ENCODE data around the gene LDLRAD3. TPM values are rescaled to one million over a fixed set of nuclear protein-coding genes. Genes with fewer than 3 reads are reported as not detected.

The LDLRAD3 gene
- total RNA-seq, 3 donors from 2014 or later (not counting 1 experiment from before 2014, with no cell fraction given) = 1.0 to 1.5 (median 1.2) TPM

DNA sequence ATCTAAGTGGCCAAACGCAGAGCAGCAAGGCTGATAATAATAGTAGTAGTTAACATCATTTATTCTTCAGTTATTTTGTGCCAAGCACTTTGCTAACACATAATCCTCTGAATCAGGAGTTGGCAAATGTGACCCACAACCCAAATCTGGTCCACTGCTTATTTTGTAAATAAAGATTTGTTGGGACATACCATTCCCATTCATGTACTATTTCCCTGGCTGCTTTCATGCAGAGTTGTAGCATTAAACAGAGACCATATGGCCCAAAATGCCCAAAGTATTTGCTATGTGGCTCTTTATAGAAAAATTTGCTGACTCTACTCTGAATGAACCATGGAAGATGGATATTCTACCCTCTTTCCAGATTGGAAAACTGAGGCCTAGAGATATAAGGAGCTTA, 295.0 kb downstream of the LDLRAD3 start:
- no peak overlapping the region for H3K27ac ChIP-seq (ENCODE audit: low read length)
- H3K4me1 ChIP-seq (ENCODE audit: control insufficient read depth, insufficient read depth, low read length) = no peaks in the 10 kb centered on the region
- WGBS (ENCODE audit: insufficient coverage) = no CpG with 5 or more reads among the region's 1 CpG
- H3K27me3 ChIP-seq (ENCODE audit: control insufficient read depth, insufficient read depth, low read length) = no peaks in the 10 kb centered on the region
- Mint-ChIP-seq H3K4me3 (no peak overlapping the region), H3K27me3 (ENCODE audit: low read depth in 2 of 2) (peaks cover 4 to 19% of the 10 kb centered on the region in 2 donors), H3K4me1 (no peaks in the 10 kb centered on the region), H3K27ac (no peak overlapping the region), H3K36me3 (no peaks in the 10 kb centered on the region), H3K9me3 (no peaks in the 10 kb centered on the region)
- ATAC-seq = no peak
- DNase-seq = no peak
- no peaks in the 10 kb centered on the region for H3K9me3 ChIP-seq (ENCODE audit: control insufficient read depth, insufficient read depth, low read length)
- no peak overlapping the region for H3K4me3 ChIP-seq (ENCODE audit: low read length)
- TF ChIP-seq, protein P1, sequence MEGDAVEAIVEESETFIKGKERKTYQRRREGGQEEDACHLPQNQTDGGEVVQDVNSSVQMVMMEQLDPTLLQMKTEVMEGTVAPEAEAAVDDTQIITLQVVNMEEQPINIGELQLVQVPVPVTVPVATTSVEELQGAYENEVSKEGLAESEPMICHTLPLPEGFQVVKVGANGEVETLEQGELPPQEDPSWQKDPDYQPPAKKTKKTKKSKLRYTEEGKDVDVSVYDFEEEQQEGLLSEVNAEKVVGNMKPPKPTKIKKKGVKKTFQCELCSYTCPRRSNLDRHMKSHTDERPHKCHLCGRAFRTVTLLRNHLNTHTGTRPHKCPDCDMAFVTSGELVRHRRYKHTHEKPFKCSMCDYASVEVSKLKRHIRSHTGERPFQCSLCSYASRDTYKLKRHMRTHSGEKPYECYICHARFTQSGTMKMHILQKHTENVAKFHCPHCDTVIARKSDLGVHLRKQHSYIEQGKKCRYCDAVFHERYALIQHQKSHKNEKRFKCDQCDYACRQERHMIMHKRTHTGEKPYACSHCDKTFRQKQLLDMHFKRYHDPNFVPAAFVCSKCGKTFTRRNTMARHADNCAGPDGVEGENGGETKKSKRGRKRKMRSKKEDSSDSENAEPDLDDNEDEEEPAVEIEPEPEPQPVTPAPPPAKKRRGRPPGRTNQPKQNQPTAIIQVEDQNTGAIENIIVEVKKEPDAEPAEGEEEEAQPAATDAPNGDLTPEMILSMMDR (IDR thresholded peaks at IDR 0.05) = no peak
- intact Hi-C loops (cut with micrococcal nuclease) = no loop called here
- H3K36me3 ChIP-seq (ENCODE audit: control insufficient read depth, insufficient read depth, low read length) = no peaks in the 10 kb centered on the region

DNA sequence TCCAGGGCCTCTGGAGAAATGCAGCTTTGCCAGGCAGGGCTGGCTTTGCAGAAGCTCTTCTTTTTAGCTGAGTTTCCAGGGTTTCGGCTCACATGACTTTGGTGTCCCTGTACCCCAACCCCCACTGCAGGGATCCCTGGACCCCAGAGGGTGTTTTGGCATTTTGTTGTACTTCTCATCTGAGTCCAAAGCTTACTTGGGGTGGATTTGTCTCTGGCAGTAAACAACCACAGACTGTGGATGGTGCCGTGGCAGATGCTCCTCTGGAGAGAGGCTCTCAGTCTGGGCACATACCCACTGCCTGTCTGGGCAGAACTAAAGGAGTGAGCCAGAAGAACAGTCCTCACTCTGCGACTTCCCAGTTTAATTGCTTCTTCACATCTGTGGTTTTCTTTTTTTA, 295.8 kb downstream of the LDLRAD3 start:
- no peaks in the 10 kb centered on the region for H3K36me3 ChIP-seq (ENCODE audit: control insufficient read depth, insufficient read depth, low read length)
- DNase-seq = no peak
- 89% methylated on average over 3 of the region's 3 CpGs for WGBS (ENCODE audit: insufficient coverage)
- Mint-ChIP-seq H3K4me3 (no peak overlapping the region), H3K27ac (no peak overlapping the region), H3K27me3 (ENCODE audit: low read depth in 2 of 2) (peaks cover 4 to 21% of the 10 kb centered on the region in 2 donors), H3K36me3 (no peaks in the 10 kb centered on the region), H3K9me3 (no peaks in the 10 kb centered on the region), H3K4me1 (no peaks in the 10 kb centered on the region)
- TF ChIP-seq, protein P1 (IDR thresholded peaks at IDR 0.05) = no peak
- no peaks in the 10 kb centered on the region for H3K4me1 ChIP-seq (ENCODE audit: control insufficient read depth, insufficient read depth, low read length)
- H3K4me3 ChIP-seq (ENCODE audit: low read length) = no peak overlapping the region
- H3K27ac ChIP-seq (ENCODE audit: low read length) = no peak overlapping the region
- intact Hi-C loops (cut with micrococcal nuclease) = no loop called here
- H3K27me3 ChIP-seq (ENCODE audit: control insufficient read depth, insufficient read depth, low read length) = no peaks in the 10 kb centered on the region
- no peaks in the 10 kb centered on the region for H3K9me3 ChIP-seq (ENCODE audit: control insufficient read depth, insufficient read depth, low read length)
- ATAC-seq = no peak

DNA sequence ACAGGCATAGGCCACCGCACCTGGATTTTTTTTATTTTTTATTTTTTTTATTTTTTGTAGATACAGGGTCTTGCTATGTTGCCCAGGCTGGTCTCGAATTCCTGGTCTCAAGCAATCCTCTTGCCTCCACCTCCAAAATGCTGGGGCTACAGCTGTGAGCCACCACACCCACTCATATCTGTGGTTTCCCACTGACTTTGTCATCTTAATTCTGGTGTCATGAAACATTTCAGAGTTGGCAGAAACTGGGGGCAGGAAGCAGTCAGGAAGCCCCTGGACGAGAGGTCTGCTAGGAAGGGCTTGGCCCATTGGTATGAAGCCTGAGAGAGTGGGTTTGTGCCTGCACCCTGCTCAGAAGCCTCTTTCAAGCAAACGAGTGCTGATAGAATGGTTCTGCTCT, 296.3 kb downstream of the LDLRAD3 start:
- peaks cover 5 to 27% of the 10 kb centered on the region in 2 donors for H3K27me3 Mint-ChIP-seq (ENCODE audit: low read depth in 2 of 2)
- no peaks in the 10 kb centered on the region for H3K36me3 ChIP-seq (ENCODE audit: control insufficient read depth, insufficient read depth, low read length)
- H3K27me3 ChIP-seq (ENCODE audit: control insufficient read depth, insufficient read depth, low read length) = no peaks in the 10 kb centered on the region
- H3K9me3 Mint-ChIP-seq = no peaks in the 10 kb centered on the region
- no peak overlapping the region for H3K4me3 ChIP-seq (ENCODE audit: low read length)
- H3K27ac Mint-ChIP-seq = no peak overlapping the region
- TF ChIP-seq, protein P1 (IDR thresholded peaks at IDR 0.05) = no peak
- no peaks in the 10 kb centered on the region for H3K9me3 ChIP-seq (ENCODE audit: control insufficient read depth, insufficient read depth, low read length)
- WGBS (ENCODE audit: insufficient coverage) = 28% methylated on average over 3 of the region's 4 CpGs
- no peak for DNase-seq
- ATAC-seq = no peak
- H3K27ac ChIP-seq (ENCODE audit: low read length) = no peak overlapping the region
- no peaks in the 10 kb centered on the region for H3K4me1 ChIP-seq (ENCODE audit: control insufficient read depth, insufficient read depth, low read length)
- H3K36me3 Mint-ChIP-seq = no peaks in the 10 kb centered on the region
- H3K4me1 Mint-ChIP-seq = no peaks in the 10 kb centered on the region
- intact Hi-C loops (cut with micrococcal nuclease) = no loop called here
- no peak overlapping the region for H3K4me3 Mint-ChIP-seq

DNA sequence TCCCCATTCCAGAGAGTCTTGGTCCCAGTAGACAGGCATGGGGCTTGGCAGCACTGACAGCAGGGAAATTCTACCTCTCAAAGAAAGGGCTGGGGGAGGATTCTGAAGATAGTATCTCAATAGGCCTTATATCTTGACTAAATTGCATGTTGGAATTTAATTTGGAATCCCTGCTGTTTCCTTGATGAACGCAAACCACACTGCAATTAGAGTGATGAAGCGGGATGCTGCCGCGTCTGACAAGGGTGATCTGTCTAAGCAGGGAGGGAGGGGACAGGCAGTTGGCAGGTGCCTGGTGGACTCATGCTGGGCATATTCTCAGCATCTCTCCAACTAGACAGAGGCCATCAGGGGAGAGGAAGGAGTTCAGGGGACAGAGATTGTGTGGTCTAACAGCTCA, 296.9 kb downstream of the LDLRAD3 start:
- no peaks in the 10 kb centered on the region for H3K27me3 ChIP-seq (ENCODE audit: control insufficient read depth, insufficient read depth, low read length)
- H3K9me3 ChIP-seq (ENCODE audit: control insufficient read depth, insufficient read depth, low read length) = no peaks in the 10 kb centered on the region
- H3K9me3 Mint-ChIP-seq = no peaks in the 10 kb centered on the region
- WGBS (ENCODE audit: insufficient coverage) = 94% methylated on average over 4 of the region's 4 CpGs
- H3K4me3 Mint-ChIP-seq = no peak overlapping the region
- no peaks in the 10 kb centered on the region for H3K36me3 Mint-ChIP-seq
- no peaks in the 10 kb centered on the region for H3K4me1 ChIP-seq (ENCODE audit: control insufficient read depth, insufficient read depth, low read length)
- no peak for DNase-seq
- H3K27ac Mint-ChIP-seq = no peak overlapping the region
- H3K4me3 ChIP-seq (ENCODE audit: low read length) = no peak overlapping the region
- no peak overlapping the region for H3K27ac ChIP-seq (ENCODE audit: low read length)
- TF ChIP-seq, protein P1 (IDR thresholded peaks at IDR 0.05) = no peak
- no peaks in the 10 kb centered on the region for H3K4me1 Mint-ChIP-seq
- intact Hi-C loops (cut with micrococcal nuclease) = no loop called here
- H3K27me3 Mint-ChIP-seq (ENCODE audit: low read depth in 2 of 2) = peaks cover 10 to 32% of the 10 kb centered on the region in 2 donors
- no peak for ATAC-seq
- no peaks in the 10 kb centered on the region for H3K36me3 ChIP-seq (ENCODE audit: control insufficient read depth, insufficient read depth, low read length)

All from natural killer cell (primary cell).